IMR-90 (cell line): Measurements from ENCODE around the gene TMEM121B.

Experiments used
- CEBPB ChIP-seq: IDR thresholded peaks from 2 replicates; pipeline ENCODE4 v1.6.1; 2012; ENCODE audit warnings: low read depth, low read length, improper control_type of control experiment
- CHD1 ChIP-seq: IDR thresholded peaks from 2 replicates; pipeline ENCODE4 v1.6.1; 2012; ENCODE audit warnings: low read depth, low read length, improper control_type of control experiment
- FOS ChIP-seq: fragments of 150-350 bp; IDR thresholded peaks from 2 replicates; pipeline ENCODE4 v1.6.1; 2016; ENCODE audit warnings: low read depth, low read length
- MAFK ChIP-seq: IDR thresholded peaks from 2 replicates; pipeline ENCODE4 v1.6.1; 2012; ENCODE audit warnings: low read depth, low read length, improper control_type of control experiment
- MAZ ChIP-seq: IDR thresholded peaks from 2 replicates; pipeline ENCODE4 v1.6.1; 2012; ENCODE audit warnings: low read depth, mild to moderate bottlenecking, low read length, improper control_type of control experiment, moderate library complexity, borderline replicate concordance
- MXI1 ChIP-seq: IDR thresholded peaks from 2 replicates; pipeline ENCODE4 v1.6.1; 2012; ENCODE audit warnings: low read depth, mild to moderate bottlenecking, low read length, moderate library complexity, borderline replicate concordance
- NFE2L2 ChIP-seq: fragments of 150-350 bp; IDR thresholded peaks from 2 replicates; pipeline ENCODE4 v1.6.1; 2016; ENCODE audit warnings: low read depth, mild to moderate bottlenecking, low read length
- POLR2A ChIP-seq: IDR thresholded peaks from 2 replicates; pipeline ENCODE4 v1.6.1; 2012; ENCODE audit warnings: mild to moderate bottlenecking, low read depth, low read length
- RAD21 ChIP-seq: IDR thresholded peaks from 2 replicates; pipeline ENCODE4 v1.6.1; 2012; ENCODE audit warnings: low read length, improper control_type of control experiment
- RCOR1 ChIP-seq: IDR thresholded peaks from 2 replicates; pipeline ENCODE4 v1.6.1; 2012; ENCODE audit warnings: mild to moderate bottlenecking, low read length, improper control_type of control experiment; ENCODE audit not compliant: insufficient replicate concordance
- RFX5 ChIP-seq: IDR thresholded peaks from 2 replicates; pipeline ENCODE4 v1.8.0; 2012; ENCODE audit warnings: low read depth, mild to moderate bottlenecking, low read length, moderate library complexity
- SMC3 ChIP-seq: fragments of 150-350 bp; IDR thresholded peaks from 2 replicates; pipeline ENCODE4 v1.6.1; 2016; ENCODE audit warnings: low read depth, mild to moderate bottlenecking, antibody characterized with exemption, low read length, moderate library complexity
- TF ChIP-seq, protein P1 (sequence below): conservative IDR thresholded peaks from 2 replicates; pipeline ENCODE4 v1.5.1; 2012; ENCODE audit warnings: mild to moderate bottlenecking, low read depth, low read length, improper control_type of control experiment
- TF ChIP-seq, protein P2 (sequence below): fragments of 150-350 bp; IDR thresholded peaks from 2 replicates; pipeline ENCODE4 v1.6.1; 2017; ENCODE audit warnings: mild to moderate bottlenecking, antibody characterized with exemption, low read length, low read depth

DNA sequence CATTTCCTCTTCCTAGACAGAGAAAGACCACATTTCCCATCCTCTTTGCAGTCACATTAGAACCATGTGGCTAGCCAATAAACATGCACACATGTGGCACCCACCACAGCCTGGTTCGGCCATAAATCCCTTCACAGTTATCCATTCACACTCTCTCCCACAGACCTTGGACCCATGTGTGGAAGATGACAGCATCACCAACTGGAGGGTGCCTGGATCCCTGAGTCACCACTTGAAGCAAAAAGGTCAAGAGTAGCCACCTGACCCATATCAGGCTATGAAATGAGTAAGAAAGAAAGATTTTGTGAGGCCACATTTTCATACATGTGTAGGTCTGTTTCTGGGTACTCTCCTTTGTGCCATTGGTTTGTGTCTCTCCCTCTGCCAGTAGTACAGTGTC lies 9.0 kb upstream of the TMEM121B start:
- no peak for TF ChIP-seq POLR2A
- TF ChIP-seq, protein P1, sequence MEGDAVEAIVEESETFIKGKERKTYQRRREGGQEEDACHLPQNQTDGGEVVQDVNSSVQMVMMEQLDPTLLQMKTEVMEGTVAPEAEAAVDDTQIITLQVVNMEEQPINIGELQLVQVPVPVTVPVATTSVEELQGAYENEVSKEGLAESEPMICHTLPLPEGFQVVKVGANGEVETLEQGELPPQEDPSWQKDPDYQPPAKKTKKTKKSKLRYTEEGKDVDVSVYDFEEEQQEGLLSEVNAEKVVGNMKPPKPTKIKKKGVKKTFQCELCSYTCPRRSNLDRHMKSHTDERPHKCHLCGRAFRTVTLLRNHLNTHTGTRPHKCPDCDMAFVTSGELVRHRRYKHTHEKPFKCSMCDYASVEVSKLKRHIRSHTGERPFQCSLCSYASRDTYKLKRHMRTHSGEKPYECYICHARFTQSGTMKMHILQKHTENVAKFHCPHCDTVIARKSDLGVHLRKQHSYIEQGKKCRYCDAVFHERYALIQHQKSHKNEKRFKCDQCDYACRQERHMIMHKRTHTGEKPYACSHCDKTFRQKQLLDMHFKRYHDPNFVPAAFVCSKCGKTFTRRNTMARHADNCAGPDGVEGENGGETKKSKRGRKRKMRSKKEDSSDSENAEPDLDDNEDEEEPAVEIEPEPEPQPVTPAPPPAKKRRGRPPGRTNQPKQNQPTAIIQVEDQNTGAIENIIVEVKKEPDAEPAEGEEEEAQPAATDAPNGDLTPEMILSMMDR, result no peak
- TF ChIP-seq, protein P2, sequence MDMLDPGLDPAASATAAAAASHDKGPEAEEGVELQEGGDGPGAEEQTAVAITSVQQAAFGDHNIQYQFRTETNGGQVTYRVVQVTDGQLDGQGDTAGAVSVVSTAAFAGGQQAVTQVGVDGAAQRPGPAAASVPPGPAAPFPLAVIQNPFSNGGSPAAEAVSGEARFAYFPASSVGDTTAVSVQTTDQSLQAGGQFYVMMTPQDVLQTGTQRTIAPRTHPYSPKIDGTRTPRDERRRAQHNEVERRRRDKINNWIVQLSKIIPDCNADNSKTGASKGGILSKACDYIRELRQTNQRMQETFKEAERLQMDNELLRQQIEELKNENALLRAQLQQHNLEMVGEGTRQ, result no peak
- TF ChIP-seq RCOR1, result no peak
- no peak for TF ChIP-seq MAFK
- TF ChIP-seq FOS, result no peak
- TF ChIP-seq CHD1, result no peak
- no peak for TF ChIP-seq RAD21
- TF ChIP-seq SMC3, result no peak
- TF ChIP-seq RFX5, result no peak
- TF ChIP-seq MXI1, result no peak
- no peak for TF ChIP-seq MAZ
- TF ChIP-seq NFE2L2, result no peak
- TF ChIP-seq CEBPB, result no peak
